Endothelial cell (in vitro differentiated cells): Measurements from ENCODE around the gene XAGE2. TPM values are rescaled to one million over a fixed set of nuclear protein-coding genes. Genes with fewer than 3 reads are reported as not detected.

ENCODE experiments used
- DNase-seq: peaks from one replicate; pipeline ENCODE4 v3.0.0; 2021; ENCODE audit warnings: low spot score
- H3K27ac Mint-ChIP-seq: one replicate; pipeline ENCODE4 v1.8.0; 2021; ENCODE audit warnings: mixed read lengths, inconsistent platforms; ENCODE audit not compliant: unreplicated experiment
- H3K27me3 Mint-ChIP-seq: one replicate; pipeline ENCODE4 v1.8.0; 2021; ENCODE audit warnings: mild to moderate bottlenecking, moderate library complexity, mixed read lengths, inconsistent platforms; ENCODE audit not compliant: unreplicated experiment
- H3K36me3 Mint-ChIP-seq: one replicate; pipeline ENCODE4 v1.8.0; 2021; ENCODE audit warnings: mild to moderate bottlenecking, low read depth, mixed read lengths, inconsistent platforms; ENCODE audit not compliant: unreplicated experiment
- H3K4me1 Mint-ChIP-seq: one replicate; pipeline ENCODE4 v1.8.0; 2021; ENCODE audit warnings: mild to moderate bottlenecking, mixed read lengths, inconsistent platforms; ENCODE audit not compliant: unreplicated experiment
- H3K4me3 Mint-ChIP-seq: one replicate; pipeline ENCODE4 v1.8.0; 2021; ENCODE audit warnings: mild to moderate bottlenecking, mixed read lengths, inconsistent platforms; ENCODE audit not compliant: unreplicated experiment
- H3K9me3 Mint-ChIP-seq: one replicate; pipeline ENCODE4 v1.8.0; 2021; ENCODE audit warnings: mixed read lengths, inconsistent platforms; ENCODE audit not compliant: unreplicated experiment
- total RNA-seq: library from RNA; stranded (reverse); fragmentation: NEBNext Ultra II Directional; extraction: Animal tissue kit (Norgen Biotek cat#: 25700); gene quantifications from one replicate; pipeline ENCODE4 v1.2.1, GENCODE V29; 2021; ENCODE audit not compliant: unreplicated experiment
- TF ChIP-seq, protein P1 (sequence below): fragments of 200-600 bp; sonication (generic); IDR thresholded peaks from one replicate; pipeline ENCODE4 v1.5.0; 2021; ENCODE audit warnings: antibody characterized with exemption; ENCODE audit not compliant: unreplicated experiment

XAGE2 gene
- total RNA-seq, 1 donor from 2014 or later, result not detected

DNA sequence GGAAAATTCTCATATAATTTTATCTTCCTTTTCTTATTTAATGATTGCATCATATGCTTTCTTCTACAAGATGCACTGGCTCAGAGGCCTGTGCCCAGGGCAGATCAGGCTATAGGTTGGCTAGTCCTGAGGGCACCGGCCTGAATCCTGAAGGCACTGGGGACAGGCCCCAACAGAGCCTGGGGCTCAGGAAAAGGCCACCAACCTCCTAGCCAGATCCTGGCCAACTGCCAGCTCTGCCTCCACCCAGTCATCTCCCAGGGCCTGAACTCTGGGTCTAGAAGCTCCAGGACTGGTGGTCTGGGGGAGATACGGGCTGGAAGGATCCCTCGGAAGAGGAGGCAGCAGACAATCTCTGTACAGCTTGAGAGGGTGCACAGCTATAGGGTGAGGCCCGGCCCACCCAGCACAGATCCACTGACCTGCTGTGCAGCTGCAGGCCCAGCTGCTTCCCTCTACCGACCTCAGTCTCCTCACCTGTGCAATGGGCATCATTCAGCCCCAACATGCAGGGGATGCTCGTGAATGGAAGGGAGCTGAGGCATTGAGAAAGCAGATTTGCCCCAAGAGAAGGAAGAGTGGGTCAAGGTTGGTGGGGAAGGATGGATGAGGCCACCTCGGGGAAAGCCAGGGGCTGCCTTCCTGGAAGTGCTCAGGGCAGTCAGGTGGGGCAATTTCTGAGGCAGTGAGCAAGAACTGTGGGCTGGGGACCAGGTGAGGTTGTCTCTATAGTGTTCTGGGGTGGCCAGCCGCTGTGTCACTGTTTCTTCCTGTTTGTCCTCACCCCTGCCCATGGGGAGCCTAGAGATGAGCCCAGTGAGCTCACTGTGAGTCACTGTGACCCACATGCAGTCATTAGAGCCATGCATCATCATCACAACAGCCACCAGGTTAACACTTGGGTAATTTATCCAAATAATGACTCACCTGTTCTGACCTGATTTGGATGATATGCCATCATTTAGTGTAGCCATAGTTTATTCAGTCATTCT, 22.4 kb upstream of the XAGE2 start:
- TF ChIP-seq, protein P1, sequence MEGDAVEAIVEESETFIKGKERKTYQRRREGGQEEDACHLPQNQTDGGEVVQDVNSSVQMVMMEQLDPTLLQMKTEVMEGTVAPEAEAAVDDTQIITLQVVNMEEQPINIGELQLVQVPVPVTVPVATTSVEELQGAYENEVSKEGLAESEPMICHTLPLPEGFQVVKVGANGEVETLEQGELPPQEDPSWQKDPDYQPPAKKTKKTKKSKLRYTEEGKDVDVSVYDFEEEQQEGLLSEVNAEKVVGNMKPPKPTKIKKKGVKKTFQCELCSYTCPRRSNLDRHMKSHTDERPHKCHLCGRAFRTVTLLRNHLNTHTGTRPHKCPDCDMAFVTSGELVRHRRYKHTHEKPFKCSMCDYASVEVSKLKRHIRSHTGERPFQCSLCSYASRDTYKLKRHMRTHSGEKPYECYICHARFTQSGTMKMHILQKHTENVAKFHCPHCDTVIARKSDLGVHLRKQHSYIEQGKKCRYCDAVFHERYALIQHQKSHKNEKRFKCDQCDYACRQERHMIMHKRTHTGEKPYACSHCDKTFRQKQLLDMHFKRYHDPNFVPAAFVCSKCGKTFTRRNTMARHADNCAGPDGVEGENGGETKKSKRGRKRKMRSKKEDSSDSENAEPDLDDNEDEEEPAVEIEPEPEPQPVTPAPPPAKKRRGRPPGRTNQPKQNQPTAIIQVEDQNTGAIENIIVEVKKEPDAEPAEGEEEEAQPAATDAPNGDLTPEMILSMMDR, result no peak
- peaks cover 5% of the 10 kb centered on the region for H3K27me3 Mint-ChIP-seq
- H3K4me3 Mint-ChIP-seq, result no peak overlapping the region
- DNase-seq, result no peak
- H3K36me3 Mint-ChIP-seq, result no peaks in the 10 kb centered on the region
- no peaks in the 10 kb centered on the region for H3K4me1 Mint-ChIP-seq
- H3K9me3 Mint-ChIP-seq, result no peaks in the 10 kb centered on the region
- no peak overlapping the region for H3K27ac Mint-ChIP-seq

DNA sequence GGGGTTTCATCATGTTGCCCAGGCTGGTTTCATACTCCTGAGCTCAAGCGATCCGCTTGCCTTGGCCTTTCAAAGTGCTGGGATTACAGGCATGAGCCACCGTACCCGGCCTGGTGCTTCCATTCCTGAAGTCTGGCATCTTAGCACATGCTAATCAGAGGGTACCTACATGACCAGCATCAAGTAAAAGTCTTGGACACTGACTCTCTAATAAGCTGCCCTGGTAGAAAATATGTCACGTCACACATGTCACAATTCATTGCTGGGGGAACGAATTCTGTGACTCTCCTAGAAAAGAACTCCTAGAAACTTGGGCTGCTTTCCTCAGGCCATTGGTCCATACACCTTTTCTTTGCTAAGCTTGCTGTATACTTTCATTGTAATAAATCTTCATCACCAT, 19.1 kb upstream of the XAGE2 start:
- no peak for DNase-seq
- Mint-ChIP-seq H3K27me3 (no peaks in the 10 kb centered on the region), H3K36me3 (no peaks in the 10 kb centered on the region), H3K4me3 (no peak overlapping the region), H3K27ac (no peak overlapping the region), H3K9me3 (no peaks in the 10 kb centered on the region), H3K4me1 (no peaks in the 10 kb centered on the region)
- TF ChIP-seq, protein P1, result no peak

DNA sequence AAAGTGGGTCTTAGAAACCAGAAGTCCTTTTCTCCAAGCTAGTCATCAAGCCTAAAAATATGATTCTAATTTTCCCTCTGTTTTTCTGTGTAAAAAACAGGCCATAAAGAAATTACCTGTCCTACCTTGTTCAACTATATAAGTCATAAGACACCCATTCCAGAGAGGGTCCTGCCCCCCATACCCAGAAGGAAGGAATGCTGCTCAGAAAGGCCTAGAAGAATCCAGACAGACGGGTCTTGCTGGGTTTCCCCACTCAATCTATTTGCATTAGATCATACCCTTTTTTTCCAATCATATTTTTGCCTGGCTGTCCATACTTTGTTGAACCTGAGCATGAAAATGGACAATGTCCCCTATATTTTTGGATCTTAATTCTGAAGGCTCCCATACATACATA, 16.3 kb upstream of the XAGE2 start:
- no peak for DNase-seq
- H3K9me3 Mint-ChIP-seq, result no peaks in the 10 kb centered on the region
- H3K4me1 Mint-ChIP-seq, result no peaks in the 10 kb centered on the region
- no peaks in the 10 kb centered on the region for H3K36me3 Mint-ChIP-seq
- H3K27ac Mint-ChIP-seq, result no peak overlapping the region
- no peak overlapping the region for H3K4me3 Mint-ChIP-seq
- TF ChIP-seq, protein P1, result no peak
- no peaks in the 10 kb centered on the region for H3K27me3 Mint-ChIP-seq

DNA sequence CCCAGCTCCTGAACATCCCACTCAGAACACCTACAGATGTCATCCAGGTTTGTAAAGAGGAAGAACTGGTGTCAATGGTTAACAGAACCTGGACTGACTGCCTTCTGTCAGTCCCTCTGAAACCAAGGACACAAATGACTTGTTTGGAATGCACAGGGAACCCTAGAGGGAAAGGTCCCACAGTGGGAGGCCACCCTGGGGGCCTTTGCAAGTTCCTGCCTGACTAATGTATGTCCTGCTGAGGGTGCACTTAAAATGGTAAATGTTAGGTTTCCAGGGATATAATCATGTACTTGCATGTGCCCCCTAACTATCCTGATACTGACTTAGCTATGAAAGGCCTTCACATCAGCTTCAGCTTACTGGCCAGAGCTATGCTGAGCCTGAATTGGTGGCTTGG, 15.0 kb upstream of the XAGE2 start:
- Mint-ChIP-seq H3K4me3 (no peak overlapping the region), H3K27ac (no peak overlapping the region)

More for the DNA sequence above, 15.0 kb upstream of the XAGE2 start:
- TF ChIP-seq, protein P1, result no peak
- H3K36me3 Mint-ChIP-seq, result no peaks in the 10 kb centered on the region
- H3K27me3 Mint-ChIP-seq, result no peaks in the 10 kb centered on the region
- H3K4me1 Mint-ChIP-seq, result no peaks in the 10 kb centered on the region
- no peak for DNase-seq
- H3K9me3 Mint-ChIP-seq, result no peaks in the 10 kb centered on the region
